GM15510 (cell line): ENCODE results near the gene FAM167B.

Experiments used
- POLR2A ChIP-seq: IDR thresholded peaks from 3 replicates; pipeline ENCODE4 v1.6.1; 2011; ENCODE audit warnings: borderline replicate concordance; ENCODE audit not compliant: insufficient read length; ENCODE audit errors: extremely low read depth

Gene FAM167B

GRCh38 chr1:32272557-32273390, 25.8 kb downstream of the FAM167B start:
- TF ChIP-seq POLR2A: no peak

- no peak for TF ChIP-seq POLR2A
These were observed 26.6 kb downstream of the FAM167B start for GRCh38 chr1:32273391-32274208.

- TF ChIP-seq POLR2A: no peak
These were observed 27.8 kb downstream of the FAM167B start for GRCh38 chr1:32274646-32275340.

- no peak for TF ChIP-seq POLR2A
These were observed 28.4 kb downstream of the FAM167B start for GRCh38 chr1:32275424-32275823.

GRCh38 chr1:32276032-32276782, 29.2 kb downstream of the FAM167B start:
- no peak for TF ChIP-seq POLR2A

- TF ChIP-seq POLR2A: no peak
These were observed 38.6 kb downstream of the FAM167B start for GRCh38 chr1:32285658-32286057.

GRCh38 chr1:32286763-32287162, 39.7 kb downstream of the FAM167B start:
- no peak for TF ChIP-seq POLR2A

GRCh38 chr1:32289256-32289655, 42.2 kb downstream of the FAM167B start:
- TF ChIP-seq POLR2A: no peak

GRCh38 chr1:32291145-32291707, 44.2 kb downstream of the FAM167B start:
- TF ChIP-seq POLR2A: no peak

GRCh38 chr1:32291708-32292538, 44.9 kb downstream of the FAM167B start, which contains the start of gene HDAC1:
TSS of gene HDAC1 (plus strand) at chr1:32292083. CDS start at chr1:32292170, 87 bp downstream.
- TF ChIP-seq POLR2A: peak; percentile 74
